ENCODE measurements around the gene ERN1. TPM values are rescaled to one million over a fixed set of nuclear protein-coding genes. Genes with fewer than 3 reads are reported as not detected.

ERN1 gene
- total RNA-seq, 1 donor from 2014 or later = 91.0 TPM

- peaks cover 80% of the 10 kb centered on the region for H3K4me1 Mint-ChIP-seq (ENCODE audit: low read depth)
- intact Hi-C loops (cut with micrococcal nuclease) = loop anchor here (10.0 kb wide), 1 partner anchor 141 kb away; no protein-coding TSS in a partner anchor
- H3K9me3 Mint-ChIP-seq = peaks cover 6% of the 10 kb centered on the region
- no peak overlapping the region for H3K4me3 Mint-ChIP-seq (ENCODE audit: low read depth)
- DNase-seq (ENCODE audit: low spot score) = no peak
- H3K36me3 Mint-ChIP-seq (ENCODE audit: low read depth) = peaks cover 95% of the 10 kb centered on the region
- H3K27ac Mint-ChIP-seq = peak overlapping the region; percentile 30
- no peaks in the 10 kb centered on the region for H3K27me3 Mint-ChIP-seq (ENCODE audit: low read depth)
Measured at GRCh38 chr17:64063766-64064224, 66.1 kb downstream of the ERN1 start.

GRCh38 chr17:64063088-64063487 lies 66.9 kb downstream of the ERN1 start:
- Mint-ChIP-seq H3K4me3 (ENCODE audit: low read depth) (peak overlapping the region; percentile 22), H3K36me3 (ENCODE audit: low read depth) (peaks cover 95% of the 10 kb centered on the region)

GRCh38 chr17:64061178-64061898 lies 68.6 kb downstream of the ERN1 start:
- no peak for DNase-seq (ENCODE audit: low spot score)
- H3K36me3 Mint-ChIP-seq (ENCODE audit: low read depth) = peaks cover 95% of the 10 kb centered on the region

More at GRCh38 chr17:64063088-64063487, 66.9 kb downstream of the ERN1 start:
- peak overlapping the region; percentile 75 for H3K27ac Mint-ChIP-seq
- no peaks in the 10 kb centered on the region for H3K9me3 Mint-ChIP-seq
- peaks cover 82% of the 10 kb centered on the region for H3K4me1 Mint-ChIP-seq (ENCODE audit: low read depth)
- no peak for DNase-seq (ENCODE audit: low spot score)
- intact Hi-C loops (cut with micrococcal nuclease) = loop anchor here (10.0 kb wide), 1 partner anchor 142 kb away; no protein-coding TSS in a partner anchor
- no peaks in the 10 kb centered on the region for H3K27me3 Mint-ChIP-seq (ENCODE audit: low read depth)

GRCh38 chr17:64060331-64060730 lies 69.6 kb downstream of the ERN1 start:
- H3K9me3 Mint-ChIP-seq = no peaks in the 10 kb centered on the region
- no peak for DNase-seq (ENCODE audit: low spot score)
- H3K27ac Mint-ChIP-seq = peak overlapping the region; percentile 81
- H3K4me3 Mint-ChIP-seq (ENCODE audit: low read depth) = no peak overlapping the region
- peaks cover 72% of the 10 kb centered on the region for H3K4me1 Mint-ChIP-seq (ENCODE audit: low read depth)
- intact Hi-C loops (cut with micrococcal nuclease) = loop anchor here (2.0 to 10.0 kb wide), 2 partner anchors 36 to 144 kb away; no protein-coding TSS in a partner anchor
- no peaks in the 10 kb centered on the region for H3K27me3 Mint-ChIP-seq (ENCODE audit: low read depth)
- H3K36me3 Mint-ChIP-seq (ENCODE audit: low read depth) = peaks cover 96% of the 10 kb centered on the region

More at GRCh38 chr17:64061178-64061898, 68.6 kb downstream of the ERN1 start:
- Mint-ChIP-seq H3K4me1 (ENCODE audit: low read depth) (peaks cover 75% of the 10 kb centered on the region), H3K27ac (peak overlapping the region; percentile 81), H3K4me3 (ENCODE audit: low read depth) (no peak overlapping the region), H3K9me3 (no peaks in the 10 kb centered on the region), H3K27me3 (ENCODE audit: low read depth) (no peaks in the 10 kb centered on the region)
- intact Hi-C loops (cut with micrococcal nuclease) = loop anchor here (1.0 to 10.0 kb wide), 6 partner anchors 10 to 143 kb away; partner anchors contain the start of gene ERN1

DNA sequence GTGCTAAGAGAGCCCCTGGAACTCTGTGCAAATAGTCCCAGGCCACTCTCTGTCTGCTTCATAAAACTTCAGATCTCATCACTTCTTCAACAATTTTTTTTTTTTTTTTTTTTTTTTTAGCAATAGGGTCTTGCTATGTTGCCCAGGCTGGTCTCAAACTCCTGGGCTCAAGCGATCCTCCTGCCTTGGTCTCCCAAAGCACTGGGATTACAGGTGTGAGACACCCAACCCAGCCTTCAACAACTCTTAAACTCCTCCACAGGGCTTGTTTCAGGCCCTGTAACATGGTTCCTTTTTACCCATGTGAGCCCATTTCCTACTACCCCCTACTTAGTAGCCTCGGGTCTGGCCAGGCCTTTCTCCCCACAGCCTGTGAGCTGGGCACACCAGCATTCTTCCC lies 70.2 kb downstream of the ERN1 start:
- H3K4me1 Mint-ChIP-seq (ENCODE audit: low read depth) = peaks cover 72% of the 10 kb centered on the region
- intact Hi-C loops (cut with micrococcal nuclease) = loop anchor here (2.0 to 10.0 kb wide), 2 partner anchors 35 to 145 kb away; no protein-coding TSS in a partner anchor

DNA sequence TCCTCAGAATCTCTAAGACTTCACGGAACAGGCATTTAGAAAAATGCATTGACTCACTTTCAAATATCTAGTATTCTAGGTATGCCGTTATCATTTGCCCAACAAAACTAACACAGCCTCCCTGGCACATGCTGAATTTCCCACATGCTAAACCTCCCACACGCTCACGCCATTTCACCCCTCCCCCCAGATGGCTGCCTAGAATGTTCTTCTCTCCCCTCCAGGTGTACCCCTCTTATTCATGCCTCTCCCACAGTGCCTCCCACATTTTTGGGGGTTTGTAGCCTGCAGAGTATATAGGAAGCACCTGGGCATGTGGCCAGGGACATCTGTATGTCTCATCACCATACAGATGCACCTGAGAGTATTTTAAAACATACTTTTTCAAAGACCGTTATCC lies 71.3 kb downstream of the ERN1 start:
- intact Hi-C loops (cut with micrococcal nuclease) = no loop called here
- H3K4me3 Mint-ChIP-seq (ENCODE audit: low read depth) = no peak overlapping the region
- peaks cover 62% of the 10 kb centered on the region for H3K4me1 Mint-ChIP-seq (ENCODE audit: low read depth)
- peak overlapping the region; percentile 50 for H3K27ac Mint-ChIP-seq
- no peak for DNase-seq (ENCODE audit: low spot score)
- peaks cover 98% of the 10 kb centered on the region for H3K36me3 Mint-ChIP-seq (ENCODE audit: low read depth)
- H3K27me3 Mint-ChIP-seq (ENCODE audit: low read depth) = no peaks in the 10 kb centered on the region
- H3K9me3 Mint-ChIP-seq = no peaks in the 10 kb centered on the region

More for the DNA sequence above, 70.2 kb downstream of the ERN1 start:
- no peaks in the 10 kb centered on the region for H3K9me3 Mint-ChIP-seq
- peaks cover 98% of the 10 kb centered on the region for H3K36me3 Mint-ChIP-seq (ENCODE audit: low read depth)
- no peak overlapping the region for H3K4me3 Mint-ChIP-seq (ENCODE audit: low read depth)
- H3K27ac Mint-ChIP-seq = peak overlapping the region; percentile 81
- H3K27me3 Mint-ChIP-seq (ENCODE audit: low read depth) = no peaks in the 10 kb centered on the region
- DNase-seq (ENCODE audit: low spot score) = no peak

DNA sequence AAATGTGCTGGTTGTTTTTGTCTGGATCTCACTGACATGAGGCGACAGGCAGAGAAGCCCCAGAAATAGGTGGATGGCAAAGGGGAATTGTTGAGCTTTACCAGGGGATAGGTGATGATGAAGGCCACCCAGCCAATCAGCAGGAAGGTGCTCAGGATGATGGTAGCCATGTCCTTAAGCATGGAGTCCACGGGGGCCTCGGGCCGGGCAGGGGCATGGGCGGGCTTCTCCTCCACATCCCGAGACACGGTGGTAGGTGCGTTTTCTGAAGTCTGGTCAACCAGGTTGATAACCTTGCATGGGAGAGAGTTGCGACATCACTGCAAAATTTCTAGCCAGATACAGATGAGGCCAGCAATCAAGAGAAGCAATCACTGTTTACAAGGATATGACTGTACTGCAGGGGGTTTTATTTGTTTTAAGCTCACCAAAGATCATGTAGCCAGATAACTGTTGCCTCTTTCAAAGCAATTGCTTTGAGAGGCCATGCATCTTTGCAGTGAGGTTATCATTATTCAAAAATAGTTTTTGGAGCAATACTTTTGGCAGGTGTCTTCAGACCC lies 72.2 kb downstream of the ERN1 start:
- Mint-ChIP-seq H3K27me3 (ENCODE audit: low read depth) (no peaks in the 10 kb centered on the region), H3K4me1 (ENCODE audit: low read depth) (peaks cover 61% of the 10 kb centered on the region), H3K36me3 (ENCODE audit: low read depth) (peaks cover 98% of the 10 kb centered on the region), H3K9me3 (no peaks in the 10 kb centered on the region), H3K4me3 (ENCODE audit: low read depth) (no peak overlapping the region), H3K27ac (peak overlapping the region; percentile 31)
- intact Hi-C loops (cut with micrococcal nuclease) = no loop called here
- DNase-seq (ENCODE audit: low spot score) = no peak

GRCh38 chr17:64056269-64057005 lies 73.5 kb downstream of the ERN1 start:
- no peak overlapping the region for H3K4me3 Mint-ChIP-seq (ENCODE audit: low read depth)

GRCh38 chr17:64055183-64056142 lies 74.5 kb downstream of the ERN1 start:
- H3K4me3 Mint-ChIP-seq (ENCODE audit: low read depth) = no peak overlapping the region
- intact Hi-C loops (cut with micrococcal nuclease) = no loop called here

More at GRCh38 chr17:64056269-64057005, 73.5 kb downstream of the ERN1 start:
- H3K27me3 Mint-ChIP-seq (ENCODE audit: low read depth) = no peaks in the 10 kb centered on the region
- no peak for DNase-seq (ENCODE audit: low spot score)
- intact Hi-C loops (cut with micrococcal nuclease) = no loop called here
- peaks cover 56% of the 10 kb centered on the region for H3K4me1 Mint-ChIP-seq (ENCODE audit: low read depth)
- H3K36me3 Mint-ChIP-seq (ENCODE audit: low read depth) = peaks cover 98% of the 10 kb centered on the region
- no peak overlapping the region for H3K27ac Mint-ChIP-seq
- no peaks in the 10 kb centered on the region for H3K9me3 Mint-ChIP-seq

DNA sequence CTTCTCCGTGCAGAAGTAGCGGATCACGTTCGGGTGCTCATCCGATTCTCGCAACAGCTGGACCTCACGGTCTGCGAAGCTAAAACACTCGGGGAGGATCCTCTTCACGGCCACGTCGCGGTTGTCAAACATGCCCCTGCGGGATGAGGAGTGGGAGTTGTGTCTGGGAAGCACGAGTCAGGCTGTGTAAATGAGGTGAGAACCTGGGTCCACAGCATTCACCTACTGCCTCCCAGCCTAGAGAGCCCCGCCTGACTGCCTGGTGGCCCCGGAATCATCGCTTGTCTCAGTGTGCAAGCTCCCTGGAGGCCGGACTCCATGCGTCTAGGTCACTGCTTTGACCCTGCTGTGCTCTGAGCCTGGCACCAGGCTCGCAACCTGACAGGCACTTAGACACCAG lies 75.6 kb downstream of the ERN1 start:
- peaks cover 98% of the 10 kb centered on the region for H3K36me3 Mint-ChIP-seq (ENCODE audit: low read depth)
- H3K27me3 Mint-ChIP-seq (ENCODE audit: low read depth) = no peaks in the 10 kb centered on the region
- H3K4me1 Mint-ChIP-seq (ENCODE audit: low read depth) = peaks cover 53% of the 10 kb centered on the region
- H3K9me3 Mint-ChIP-seq = no peaks in the 10 kb centered on the region
- H3K27ac Mint-ChIP-seq = no peak overlapping the region
- DNase-seq (ENCODE audit: low spot score) = no peak
- no peak overlapping the region for H3K4me3 Mint-ChIP-seq (ENCODE audit: low read depth)
- intact Hi-C loops (cut with micrococcal nuclease) = no loop called here

More at GRCh38 chr17:64055183-64056142, 74.5 kb downstream of the ERN1 start:
- no peaks in the 10 kb centered on the region for H3K9me3 Mint-ChIP-seq
- no peak for DNase-seq (ENCODE audit: low spot score)
- H3K27me3 Mint-ChIP-seq (ENCODE audit: low read depth) = no peaks in the 10 kb centered on the region
- H3K4me1 Mint-ChIP-seq (ENCODE audit: low read depth) = peaks cover 55% of the 10 kb centered on the region
- H3K27ac Mint-ChIP-seq = no peak overlapping the region
- H3K36me3 Mint-ChIP-seq (ENCODE audit: low read depth) = peaks cover 98% of the 10 kb centered on the region

DNA sequence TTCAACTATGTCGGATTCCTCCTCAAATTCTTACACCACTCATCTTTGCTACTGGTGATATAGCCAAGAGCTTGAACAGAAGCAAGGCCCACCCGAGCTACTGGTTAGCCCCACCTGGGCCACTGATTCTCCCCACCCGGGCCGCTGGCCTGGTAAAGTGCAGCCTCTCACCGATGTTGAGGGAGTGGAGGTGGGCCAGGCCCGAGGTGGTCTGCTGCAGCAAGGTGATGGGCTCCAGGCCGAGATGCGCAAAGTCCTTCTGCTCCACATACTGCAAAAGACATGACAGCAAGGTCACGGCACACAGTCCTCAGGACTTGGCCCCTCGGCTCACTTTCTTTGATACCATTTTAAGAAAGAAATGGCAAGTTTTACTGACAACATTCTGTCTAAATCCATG lies 76.8 kb downstream of the ERN1 start:
- peaks cover 97% of the 10 kb centered on the region for H3K36me3 Mint-ChIP-seq (ENCODE audit: low read depth)
- no peak overlapping the region for H3K4me3 Mint-ChIP-seq (ENCODE audit: low read depth)
- intact Hi-C loops (cut with micrococcal nuclease) = no loop called here
- H3K4me1 Mint-ChIP-seq (ENCODE audit: low read depth) = peaks cover 42% of the 10 kb centered on the region
- no peaks in the 10 kb centered on the region for H3K9me3 Mint-ChIP-seq
- no peak for DNase-seq (ENCODE audit: low spot score)
- no peaks in the 10 kb centered on the region for H3K27me3 Mint-ChIP-seq (ENCODE audit: low read depth)
- peak overlapping the region; percentile 11 for H3K27ac Mint-ChIP-seq

Measured in activated T-helper 2 cell treated with anti-CD3 and anti-CD28 coated beads, Interferon-gamma antibody, Interleukin-2, Interleukin-4, amounts not matched to agents 10 μg/mL and 5 μg/mL and 100 μg/mL, durations not matched to agents 14 hours and 24 hours and 36 hours (primary cell).